ENCODE data around the gene HOXD10.

GRCh38 chr2:176130147-176130956 lies 13.8 kb downstream of the HOXD10 start:
- TF ChIP-seq POLR2A (IDR thresholded peaks at IDR 0.05; ENCODE audit: low read depth, low read length): no peak
- no peak for TF ChIP-seq POLR2AphosphoS5 (IDR thresholded peaks at IDR 0.05; ENCODE audit: low read depth, low read length)

All from GM12892 (cell line).